ENCODE results near the gene MED13L.

DNA sequence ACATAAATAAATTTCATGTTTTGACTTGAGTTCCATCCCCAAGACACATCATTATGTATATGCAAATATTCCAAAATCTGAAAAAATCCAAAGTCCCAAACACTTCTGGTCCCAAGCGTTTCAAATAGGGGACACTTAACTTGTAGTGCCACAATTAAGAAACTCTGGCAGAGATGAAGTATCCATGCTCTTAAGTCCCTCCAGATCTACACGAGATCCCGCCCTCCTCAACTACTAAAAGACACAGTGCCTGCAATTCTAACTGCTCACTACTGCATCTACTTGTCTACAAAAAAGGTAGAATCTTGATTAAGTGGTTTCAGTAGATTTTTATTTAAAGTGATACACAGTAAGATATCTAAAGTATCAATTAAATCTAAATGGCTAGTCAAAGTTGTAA lies 97.0 kb downstream of the MED13L start:
- TF ChIP-seq, protein P1, sequence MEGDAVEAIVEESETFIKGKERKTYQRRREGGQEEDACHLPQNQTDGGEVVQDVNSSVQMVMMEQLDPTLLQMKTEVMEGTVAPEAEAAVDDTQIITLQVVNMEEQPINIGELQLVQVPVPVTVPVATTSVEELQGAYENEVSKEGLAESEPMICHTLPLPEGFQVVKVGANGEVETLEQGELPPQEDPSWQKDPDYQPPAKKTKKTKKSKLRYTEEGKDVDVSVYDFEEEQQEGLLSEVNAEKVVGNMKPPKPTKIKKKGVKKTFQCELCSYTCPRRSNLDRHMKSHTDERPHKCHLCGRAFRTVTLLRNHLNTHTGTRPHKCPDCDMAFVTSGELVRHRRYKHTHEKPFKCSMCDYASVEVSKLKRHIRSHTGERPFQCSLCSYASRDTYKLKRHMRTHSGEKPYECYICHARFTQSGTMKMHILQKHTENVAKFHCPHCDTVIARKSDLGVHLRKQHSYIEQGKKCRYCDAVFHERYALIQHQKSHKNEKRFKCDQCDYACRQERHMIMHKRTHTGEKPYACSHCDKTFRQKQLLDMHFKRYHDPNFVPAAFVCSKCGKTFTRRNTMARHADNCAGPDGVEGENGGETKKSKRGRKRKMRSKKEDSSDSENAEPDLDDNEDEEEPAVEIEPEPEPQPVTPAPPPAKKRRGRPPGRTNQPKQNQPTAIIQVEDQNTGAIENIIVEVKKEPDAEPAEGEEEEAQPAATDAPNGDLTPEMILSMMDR (IDR thresholded peaks at IDR 0.05) = no peak
- TF ChIP-seq POLR2A (IDR thresholded peaks at IDR 0.05) = no peak

Data from lower leg skin (tissue), 3 donors.